ENCODE measurements around the gene VAMP2. TPM values are rescaled to one million over a fixed set of nuclear protein-coding genes. Genes with fewer than 3 reads are reported as not detected.

VAMP2 gene
- total and polyA plus RNA-seq, 2 donors (not counting 1 experiment from before 2014, with no cell fraction given) = 162 to 209 TPM

DNA sequence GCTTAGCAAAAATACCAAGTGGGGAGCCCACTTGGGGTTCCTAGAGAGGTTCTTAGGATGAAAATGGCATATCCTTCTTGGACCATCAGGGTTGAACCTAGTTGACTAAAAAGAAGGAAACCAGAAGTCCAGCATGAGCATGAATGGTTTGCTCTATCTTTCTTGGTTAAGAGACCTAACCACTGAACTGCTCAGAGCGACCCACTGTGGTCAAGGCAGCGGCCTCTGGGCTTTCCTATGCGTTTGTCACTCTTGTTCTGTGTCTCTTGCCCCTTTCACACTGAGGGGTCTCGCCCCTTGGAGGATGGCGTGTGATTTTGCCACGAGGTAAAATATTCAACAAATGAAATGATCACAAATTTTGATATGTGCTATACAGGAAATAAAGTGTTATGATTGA is 27.8 kb upstream of the VAMP2 start:
- H3K9me3 ChIP-seq (ENCODE audit: control extremely low read depth in 1 of 3, control insufficient read depth in 2 of 3, insufficient read depth in 1 of 3, low read length in 2 of 3) = no peaks in the 10 kb centered on the region
- CTCF ChIA-PET = interaction anchor here (0.7 to 7.6 kb wide), 8 partner anchors 9 to 116 kb away, joined by 3 to 86 read pairs (median 4); partner anchors contain the start of gene RANGRF
- TF ChIP-seq, protein P1, sequence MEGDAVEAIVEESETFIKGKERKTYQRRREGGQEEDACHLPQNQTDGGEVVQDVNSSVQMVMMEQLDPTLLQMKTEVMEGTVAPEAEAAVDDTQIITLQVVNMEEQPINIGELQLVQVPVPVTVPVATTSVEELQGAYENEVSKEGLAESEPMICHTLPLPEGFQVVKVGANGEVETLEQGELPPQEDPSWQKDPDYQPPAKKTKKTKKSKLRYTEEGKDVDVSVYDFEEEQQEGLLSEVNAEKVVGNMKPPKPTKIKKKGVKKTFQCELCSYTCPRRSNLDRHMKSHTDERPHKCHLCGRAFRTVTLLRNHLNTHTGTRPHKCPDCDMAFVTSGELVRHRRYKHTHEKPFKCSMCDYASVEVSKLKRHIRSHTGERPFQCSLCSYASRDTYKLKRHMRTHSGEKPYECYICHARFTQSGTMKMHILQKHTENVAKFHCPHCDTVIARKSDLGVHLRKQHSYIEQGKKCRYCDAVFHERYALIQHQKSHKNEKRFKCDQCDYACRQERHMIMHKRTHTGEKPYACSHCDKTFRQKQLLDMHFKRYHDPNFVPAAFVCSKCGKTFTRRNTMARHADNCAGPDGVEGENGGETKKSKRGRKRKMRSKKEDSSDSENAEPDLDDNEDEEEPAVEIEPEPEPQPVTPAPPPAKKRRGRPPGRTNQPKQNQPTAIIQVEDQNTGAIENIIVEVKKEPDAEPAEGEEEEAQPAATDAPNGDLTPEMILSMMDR (IDR thresholded peaks at IDR 0.05) = no peak
- TF ChIP-seq EZH2 (IDR thresholded peaks at IDR 0.05; ENCODE audit: borderline replicate concordance, insufficient read depth, low read depth, low read length, poor library complexity, severe bottlenecking) = no peak
- peaks cover 17% of the 10 kb centered on the region for H4K20me1 ChIP-seq (ENCODE audit: control insufficient read depth, insufficient read depth, low read length, poor library complexity, severe bottlenecking)
- H3K27ac ChIP-seq (ENCODE audit: low read length in 2 of 2) = peak overlapping the region; percentile 35 to 89
- peak overlapping the region; percentile 35 for H3K9ac ChIP-seq (ENCODE audit: low read length)
- no peaks in the 10 kb centered on the region for H3K36me3 ChIP-seq (replicated peaks in 1 of 2; ENCODE audit: control extremely low read depth in 1 of 2, control insufficient read depth in 1 of 2, extremely low read depth in 1 of 2, insufficient read depth in 2 of 2, low read length in 1 of 2)
- no peaks in the 10 kb centered on the region for H3K9me3 Mint-ChIP-seq (ENCODE audit: insufficient read depth)
- ATAC-seq (ENCODE audit: low read depth) (no peak), DNase-seq (no peak)
- no peak overlapping the region for H3K27ac Mint-ChIP-seq
- peak overlapping the region; percentile 65 for H2AFZ ChIP-seq (ENCODE audit: insufficient read depth, low read depth, low read length, poor library complexity, severe bottlenecking)
- H3K27me3 ChIP-seq (replicated peaks in 1 of 4; ENCODE audit: control extremely low read depth in 1 of 4, control insufficient read depth in 3 of 4, insufficient read depth in 4 of 4, low read length in 3 of 4) = no peaks in the 10 kb centered on the region
- peaks cover 36 to 51% of the 10 kb centered on the region in 2 donors for H3K4me1 ChIP-seq (ENCODE audit: control insufficient read depth in 2 of 2, insufficient read depth in 2 of 2, low read length in 2 of 2)
- H3K79me2 ChIP-seq (ENCODE audit: control insufficient read depth, insufficient read depth, low read length) = no peaks in the 10 kb centered on the region
- H3K4me1 Mint-ChIP-seq = peaks cover 11% of the 10 kb centered on the region
- intact Hi-C loops (cut with micrococcal nuclease) = loop anchor here (1.0 kb wide), 4 partner anchors 10 to 105 kb away; partner anchors contain the start of gene SLC25A35
- POLR2A ChIA-PET = interaction anchor here (0.6 to 7.8 kb wide), 15 partner anchors 9 to 275 kb away, joined by 3 to 118 read pairs (median 4); partner anchors contain the start of genes CTC1, PFAS, SLC25A35 and TMEM107
- no peak overlapping the region for H3K4me3 Mint-ChIP-seq
- peak overlapping the region; percentile 92 for H3K4me2 ChIP-seq (replicated peaks; ENCODE audit: low read depth, low read length, poor library complexity, severe bottlenecking)
- WGBS (ENCODE audit: insufficient coverage) = 46% methylated on average over 4 of the region's 6 CpGs
- H3K27me3 Mint-ChIP-seq = no peaks in the 10 kb centered on the region
- H3K4me3 ChIP-seq (ENCODE audit: control extremely low read depth in 1 of 5, extremely low read depth in 1 of 5, insufficient read depth in 1 of 5, low read depth in 2 of 5, low read length in 4 of 5) = peak overlapping the region in 4 of 5 experiments; percentile 44 to 97 (median 76)

Measured in B cell (primary cell).